ENCODE results near the gene GMPR.

GRCh38 chr6:16337295-16337975, 99.0 kb downstream of the GMPR start:
- TF ChIP-seq, protein P1, sequence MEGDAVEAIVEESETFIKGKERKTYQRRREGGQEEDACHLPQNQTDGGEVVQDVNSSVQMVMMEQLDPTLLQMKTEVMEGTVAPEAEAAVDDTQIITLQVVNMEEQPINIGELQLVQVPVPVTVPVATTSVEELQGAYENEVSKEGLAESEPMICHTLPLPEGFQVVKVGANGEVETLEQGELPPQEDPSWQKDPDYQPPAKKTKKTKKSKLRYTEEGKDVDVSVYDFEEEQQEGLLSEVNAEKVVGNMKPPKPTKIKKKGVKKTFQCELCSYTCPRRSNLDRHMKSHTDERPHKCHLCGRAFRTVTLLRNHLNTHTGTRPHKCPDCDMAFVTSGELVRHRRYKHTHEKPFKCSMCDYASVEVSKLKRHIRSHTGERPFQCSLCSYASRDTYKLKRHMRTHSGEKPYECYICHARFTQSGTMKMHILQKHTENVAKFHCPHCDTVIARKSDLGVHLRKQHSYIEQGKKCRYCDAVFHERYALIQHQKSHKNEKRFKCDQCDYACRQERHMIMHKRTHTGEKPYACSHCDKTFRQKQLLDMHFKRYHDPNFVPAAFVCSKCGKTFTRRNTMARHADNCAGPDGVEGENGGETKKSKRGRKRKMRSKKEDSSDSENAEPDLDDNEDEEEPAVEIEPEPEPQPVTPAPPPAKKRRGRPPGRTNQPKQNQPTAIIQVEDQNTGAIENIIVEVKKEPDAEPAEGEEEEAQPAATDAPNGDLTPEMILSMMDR (IDR thresholded peaks at IDR 0.05) = peak in 1 of 5 experiments; percentile 10
- TF ChIP-seq POLR2A (IDR thresholded peaks at IDR 0.05) = no peak
